CD4-positive, alpha-beta T cell treated with Interleukin-12 subunit alpha and Interleukin-12 subunit beta, for 1 hour (primary cell): ENCODE data around the gene MKRN2OS.

Source experiments
- DNase-seq: peaks from one replicate; pipeline ENCODE4 v3.0.0-alpha.2; 2020

Gene MKRN2OS

GRCh38 chr3:12545473-12545791, at the start of gene MKRN2OS:
Gene MKRN2OS (minus strand): TSS chr3:12545499. CDS start chr3:12545464, 35 bp downstream.
- DNase-seq, result no peak

GRCh38 chr3:12593473-12593872, 48.2 kb upstream of the MKRN2OS start:
- no peak for DNase-seq

GRCh38 chr3:12591997-12592715, 46.9 kb upstream of the MKRN2OS start:
- DNase-seq, result no peak

GRCh38 chr3:12591456-12591855, 46.2 kb upstream of the MKRN2OS start:
- no peak for DNase-seq

GRCh38 chr3:12590096-12590495, 44.8 kb upstream of the MKRN2OS start:
- DNase-seq, result no peak

GRCh38 chr3:12588039-12589009, 43.0 kb upstream of the MKRN2OS start:
- DNase-seq, result no peak

- DNase-seq, result no peak
Measured at GRCh38 chr3:12586403-12586802, 41.1 kb upstream of the MKRN2OS start.

- no peak for DNase-seq
Measured at GRCh38 chr3:12585970-12586369, 40.7 kb upstream of the MKRN2OS start.

- no peak for DNase-seq
Measured at GRCh38 chr3:12585181-12585580, 39.9 kb upstream of the MKRN2OS start.

- DNase-seq, result no peak
Measured at GRCh38 chr3:12584083-12584482, 38.8 kb upstream of the MKRN2OS start.

- DNase-seq, result no peak
Measured at GRCh38 chr3:12583280-12583679, 38.0 kb upstream of the MKRN2OS start.

GRCh38 chr3:12582730-12583129, 37.4 kb upstream of the MKRN2OS start:
- no peak for DNase-seq

GRCh38 chr3:12579905-12580304, 34.6 kb upstream of the MKRN2OS start:
- DNase-seq, result no peak

- DNase-seq, result no peak
Measured at GRCh38 chr3:12579456-12579855, 34.2 kb upstream of the MKRN2OS start.

- DNase-seq, result no peak
Measured at GRCh38 chr3:12578742-12579141, 33.4 kb upstream of the MKRN2OS start.

- no peak for DNase-seq
Measured at GRCh38 chr3:12577379-12577778, 32.1 kb upstream of the MKRN2OS start.

GRCh38 chr3:12574661-12575060, 29.4 kb upstream of the MKRN2OS start:
- DNase-seq, result no peak

GRCh38 chr3:12574131-12574530, 28.8 kb upstream of the MKRN2OS start:
- no peak for DNase-seq

- no peak for DNase-seq
Measured at GRCh38 chr3:12571986-12572385, 26.7 kb upstream of the MKRN2OS start.

- DNase-seq, result no peak
Measured at GRCh38 chr3:12569836-12570235, 24.5 kb upstream of the MKRN2OS start.

- no peak for DNase-seq
Measured at GRCh38 chr3:12568747-12569146, 23.4 kb upstream of the MKRN2OS start.

GRCh38 chr3:12566976-12567375, 21.7 kb upstream of the MKRN2OS start:
- DNase-seq, result no peak

GRCh38 chr3:12562451-12562850, 17.2 kb upstream of the MKRN2OS start:
- no peak for DNase-seq

GRCh38 chr3:12561397-12561796, 16.1 kb upstream of the MKRN2OS start:
- no peak for DNase-seq
